GM10248 (cell line): Measurements from ENCODE around the gene MUC5AC.

ENCODE experiments used
- CTCF ChIA-PET: fragments of 300-600 bp; sonication (Branson Sonifier 250); formaldehyde crosslinking; extraction: SDS; loops from one replicate; lab custom pipeline; 2021; ENCODE audit warnings: antibody characterized with exemption; lab: Yijun Ruan, JAX
- POLR2A ChIA-PET: fragments of 350-650 bp; sonication (Branson Sonifier 250); formaldehyde crosslinking; extraction: SDS; loops from one replicate; lab custom pipeline; 2020; ENCODE audit warnings: antibody characterized with exemption; lab: Yijun Ruan, JAX
- DNase-seq: peaks from one replicate; pipeline ENCODE4 v3.0.0; 2012; ENCODE audit errors: extremely low spot score
- TF ChIP-seq, protein P1 (sequence below): IDR thresholded peaks from 2 replicates; pipeline ENCODE4 v1.5.1; 2012; ENCODE audit warnings: mild to moderate bottlenecking, low read depth; ENCODE audit errors: extremely low read depth, missing control alignments, control extremely low read depth

The MUC5AC gene

DNA sequence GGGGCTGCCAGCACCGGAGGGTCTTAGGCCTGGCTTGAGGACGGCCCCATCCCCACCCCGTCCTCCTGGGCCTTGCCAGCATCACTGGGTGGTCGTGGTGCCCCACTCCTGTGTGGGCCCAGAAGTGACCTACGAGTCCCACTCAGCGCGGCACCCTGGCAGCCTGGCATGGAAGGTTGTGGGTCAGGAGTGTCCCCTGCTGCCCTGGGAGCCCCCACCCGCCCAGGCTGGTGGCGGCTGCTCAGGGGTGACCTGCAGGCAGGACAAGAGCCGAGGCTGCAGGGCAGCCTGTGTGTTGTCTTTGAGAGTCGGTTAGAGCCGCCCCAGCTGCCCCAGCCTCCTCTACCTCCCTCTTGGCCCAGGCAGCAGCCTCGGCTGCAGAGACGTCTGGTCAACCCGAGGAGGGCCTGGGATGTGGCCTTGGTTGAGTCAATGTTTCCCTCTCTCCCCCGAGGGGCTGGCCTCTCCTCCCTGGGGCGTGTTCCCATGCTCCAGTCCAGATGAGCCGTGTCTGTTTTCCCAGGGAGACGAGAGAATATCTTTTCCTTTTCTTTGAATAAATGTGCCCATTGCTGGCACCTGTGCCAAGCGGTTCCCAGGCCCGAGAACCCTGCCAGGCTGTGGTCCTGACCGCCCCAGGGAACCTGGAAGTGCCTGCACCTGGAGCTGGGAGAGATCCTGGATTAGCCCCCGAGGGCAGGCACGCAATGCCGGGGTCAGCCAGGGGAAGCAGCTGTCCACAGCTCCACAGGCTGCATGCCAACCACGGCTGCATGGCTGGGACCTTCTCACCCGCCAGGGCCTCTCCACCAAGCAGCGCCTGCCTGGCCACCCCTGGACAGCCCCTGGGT, 35.7 kb upstream of the MUC5AC start:
- DNase-seq, result no peak
- TF ChIP-seq, protein P1, sequence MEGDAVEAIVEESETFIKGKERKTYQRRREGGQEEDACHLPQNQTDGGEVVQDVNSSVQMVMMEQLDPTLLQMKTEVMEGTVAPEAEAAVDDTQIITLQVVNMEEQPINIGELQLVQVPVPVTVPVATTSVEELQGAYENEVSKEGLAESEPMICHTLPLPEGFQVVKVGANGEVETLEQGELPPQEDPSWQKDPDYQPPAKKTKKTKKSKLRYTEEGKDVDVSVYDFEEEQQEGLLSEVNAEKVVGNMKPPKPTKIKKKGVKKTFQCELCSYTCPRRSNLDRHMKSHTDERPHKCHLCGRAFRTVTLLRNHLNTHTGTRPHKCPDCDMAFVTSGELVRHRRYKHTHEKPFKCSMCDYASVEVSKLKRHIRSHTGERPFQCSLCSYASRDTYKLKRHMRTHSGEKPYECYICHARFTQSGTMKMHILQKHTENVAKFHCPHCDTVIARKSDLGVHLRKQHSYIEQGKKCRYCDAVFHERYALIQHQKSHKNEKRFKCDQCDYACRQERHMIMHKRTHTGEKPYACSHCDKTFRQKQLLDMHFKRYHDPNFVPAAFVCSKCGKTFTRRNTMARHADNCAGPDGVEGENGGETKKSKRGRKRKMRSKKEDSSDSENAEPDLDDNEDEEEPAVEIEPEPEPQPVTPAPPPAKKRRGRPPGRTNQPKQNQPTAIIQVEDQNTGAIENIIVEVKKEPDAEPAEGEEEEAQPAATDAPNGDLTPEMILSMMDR, result no peak
- ChIA-PET POLR2A (no interaction called here), CTCF (no interaction called here)

- ChIA-PET POLR2A (no interaction called here), CTCF (no interaction called here)
- DNase-seq, result no peak
- TF ChIP-seq, protein P1, result no peak
Observed at GRCh38 chr11:1122664-1123002, 35.1 kb upstream of the MUC5AC start.

GRCh38 chr11:1123970-1124369, 33.8 kb upstream of the MUC5AC start:
- no peak for DNase-seq
- ChIA-PET POLR2A (no interaction called here), CTCF (no interaction called here)
- TF ChIP-seq, protein P1, result no peak

GRCh38 chr11:1125803-1126202, 31.9 kb upstream of the MUC5AC start:
- TF ChIP-seq, protein P1, result no peak
- ChIA-PET POLR2A (no interaction called here), CTCF (no interaction called here)
- no peak for DNase-seq

- ChIA-PET CTCF (no interaction called here), POLR2A (no interaction called here)
- DNase-seq, result no peak
- TF ChIP-seq, protein P1, result no peak
Observed at GRCh38 chr11:1126491-1126926, 31.2 kb upstream of the MUC5AC start.

GRCh38 chr11:1126935-1127663, 30.7 kb upstream of the MUC5AC start:
- TF ChIP-seq, protein P1, result no peak
- CTCF ChIA-PET, result no interaction called here

More at GRCh38 chr11:1126935-1127663, 30.7 kb upstream of the MUC5AC start:
- POLR2A ChIA-PET, result no interaction called here
- no peak for DNase-seq
